Measurements from ENCODE around the gene ITPK1. TPM values are rescaled to one million over a fixed set of nuclear protein-coding genes. Genes with fewer than 3 reads are reported as not detected.
"Not testable (repeated sequence)": the region's sequence is repeated elsewhere in the genome, so short reads cannot be mapped to it uniquely, and the experiment has no call there.

ITPK1 gene
- total RNA-seq, 4 donors from 2014 or later: 64.8 to 235 (median 128) TPM

DNA sequence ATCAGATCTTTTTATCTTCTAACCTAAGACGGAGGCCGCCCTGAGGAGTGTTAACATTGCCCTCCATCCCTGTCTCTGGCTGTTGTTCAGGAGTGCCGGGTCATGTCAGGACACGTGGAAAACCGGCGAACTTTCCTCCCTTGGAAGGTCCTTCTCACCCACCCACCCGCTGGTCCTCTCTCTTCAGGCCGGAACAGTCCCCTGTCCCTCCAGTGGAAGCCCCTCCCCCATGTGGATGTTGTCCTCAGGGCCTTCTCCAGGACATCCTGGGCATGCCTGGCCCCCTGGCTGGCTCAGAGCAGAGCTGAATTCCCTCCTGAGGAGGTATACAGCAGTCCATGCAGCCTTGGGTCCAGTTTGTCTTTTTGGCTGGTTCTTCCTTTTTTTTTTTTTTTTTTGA is 20.3 kb upstream of the ITPK1 start:
- no peak overlapping the region for H3K4me3 ChIP-seq
- in situ Hi-C loops (cut with MboI; ENCODE audit: low pct_ligation_motif_present in 1 of 4, low pct_unique_long_range_greater_than_20kb in 1 of 4, low sequenced_read_pairs in 3 of 4): loop anchor here in 2 of 4 donors (10.0 kb wide), 2 partner anchors 181 to 191 kb away; no protein-coding TSS in a partner anchor
- no peaks in the 10 kb centered on the region for H3K36me3 ChIP-seq
- intact Hi-C loops (cut with DNase I; ENCODE audit: low total_unique reads): no loop called here
- no peak overlapping the region for H3K27ac ChIP-seq
- no peaks in the 10 kb centered on the region for H3K27me3 ChIP-seq
- DNase-seq: no peak
- TF ChIP-seq, protein P1, sequence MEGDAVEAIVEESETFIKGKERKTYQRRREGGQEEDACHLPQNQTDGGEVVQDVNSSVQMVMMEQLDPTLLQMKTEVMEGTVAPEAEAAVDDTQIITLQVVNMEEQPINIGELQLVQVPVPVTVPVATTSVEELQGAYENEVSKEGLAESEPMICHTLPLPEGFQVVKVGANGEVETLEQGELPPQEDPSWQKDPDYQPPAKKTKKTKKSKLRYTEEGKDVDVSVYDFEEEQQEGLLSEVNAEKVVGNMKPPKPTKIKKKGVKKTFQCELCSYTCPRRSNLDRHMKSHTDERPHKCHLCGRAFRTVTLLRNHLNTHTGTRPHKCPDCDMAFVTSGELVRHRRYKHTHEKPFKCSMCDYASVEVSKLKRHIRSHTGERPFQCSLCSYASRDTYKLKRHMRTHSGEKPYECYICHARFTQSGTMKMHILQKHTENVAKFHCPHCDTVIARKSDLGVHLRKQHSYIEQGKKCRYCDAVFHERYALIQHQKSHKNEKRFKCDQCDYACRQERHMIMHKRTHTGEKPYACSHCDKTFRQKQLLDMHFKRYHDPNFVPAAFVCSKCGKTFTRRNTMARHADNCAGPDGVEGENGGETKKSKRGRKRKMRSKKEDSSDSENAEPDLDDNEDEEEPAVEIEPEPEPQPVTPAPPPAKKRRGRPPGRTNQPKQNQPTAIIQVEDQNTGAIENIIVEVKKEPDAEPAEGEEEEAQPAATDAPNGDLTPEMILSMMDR (IDR thresholded peaks at IDR 0.05): no peak
- TF ChIP-seq POLR2AphosphoS5 (IDR thresholded peaks at IDR 0.05): no peak
- TF ChIP-seq POLR2A (IDR thresholded peaks at IDR 0.05): no peak
- TF ChIP-seq EP300 (IDR thresholded peaks at IDR 0.05; ENCODE audit: low read depth): no peak
- no peaks in the 10 kb centered on the region for H3K9me3 ChIP-seq
- WGBS, 2 donors (ENCODE audit: low coverage in 1 of 2): 75 to 78% methylated on average over 4 to 8 of the region's 8 CpGs
- peaks cover 0 to 43% (median 18%) of the 10 kb centered on the region in 4 donors for H3K4me1 ChIP-seq

DNA sequence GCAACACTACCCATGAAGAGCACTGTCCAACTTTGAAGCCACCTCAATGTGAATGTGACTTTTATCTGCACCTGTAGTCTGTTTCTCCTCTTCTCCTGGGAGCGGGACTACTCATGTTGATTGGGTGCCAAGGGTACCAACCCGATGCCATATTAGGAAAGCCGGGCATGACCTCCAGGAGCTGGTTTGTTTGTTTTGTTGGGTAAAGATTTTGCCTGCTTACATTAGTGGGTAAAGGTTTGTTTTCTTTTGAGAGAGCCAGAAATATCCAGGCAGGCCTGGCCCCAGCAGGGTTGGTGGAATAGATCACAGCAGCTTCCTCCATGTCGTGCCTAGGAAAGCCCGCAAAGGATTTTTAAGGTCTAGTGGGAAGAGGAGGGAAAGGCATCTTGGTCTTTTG is 19.7 kb upstream of the ITPK1 start:
- no peaks in the 10 kb centered on the region for H3K27me3 ChIP-seq
- no peaks in the 10 kb centered on the region for H3K9me3 ChIP-seq
- no peak for DNase-seq
- intact Hi-C loops (cut with DNase I; ENCODE audit: low total_unique reads): no loop called here
- H3K36me3 ChIP-seq: no peaks in the 10 kb centered on the region
- no peak overlapping the region for H3K4me3 ChIP-seq
- no peak overlapping the region for H3K27ac ChIP-seq
- TF ChIP-seq EP300 (IDR thresholded peaks at IDR 0.05; ENCODE audit: low read depth): no peak
- TF ChIP-seq POLR2AphosphoS5 (IDR thresholded peaks at IDR 0.05): no peak
- TF ChIP-seq, protein P1 (IDR thresholded peaks at IDR 0.05): no peak
- no peak for TF ChIP-seq POLR2A (IDR thresholded peaks at IDR 0.05)
- 42 to 57% methylated on average over 2 to 5 of the region's 5 CpGs for WGBS, 2 donors (ENCODE audit: low coverage in 1 of 2)
- in situ Hi-C loops (cut with MboI; ENCODE audit: low pct_ligation_motif_present in 1 of 4, low pct_unique_long_range_greater_than_20kb in 1 of 4, low sequenced_read_pairs in 3 of 4): loop anchor here in 2 of 4 donors (10.0 kb wide), 2 partner anchors 181 to 191 kb away; no protein-coding TSS in a partner anchor
- H3K4me1 ChIP-seq: peaks cover 0 to 43% (median 18%) of the 10 kb centered on the region in 4 donors

DNA sequence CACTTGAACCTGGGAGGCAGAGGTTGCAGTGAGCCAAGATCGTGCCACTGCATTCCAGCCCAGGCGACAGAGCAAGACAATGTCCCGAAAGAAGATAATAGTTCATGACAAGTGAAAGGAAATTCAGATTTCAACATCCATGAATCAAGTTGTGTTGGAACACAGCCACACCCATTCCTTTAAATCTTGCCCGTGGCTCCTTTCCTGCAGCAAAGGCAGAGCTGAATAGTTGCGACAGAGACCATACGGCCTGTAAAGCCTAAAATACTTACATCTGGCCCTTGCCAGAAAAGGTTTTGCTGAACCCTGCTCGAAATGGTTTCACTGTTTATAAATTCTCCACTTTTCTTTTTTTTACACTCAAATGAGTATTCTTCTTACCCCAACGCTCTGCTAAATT is 17.7 kb upstream of the ITPK1 start:
- intact Hi-C loops (cut with DNase I; ENCODE audit: low total_unique reads) (no loop called here), in situ Hi-C loops (cut with MboI; ENCODE audit: low pct_ligation_motif_present in 1 of 4, low pct_unique_long_range_greater_than_20kb in 1 of 4, low sequenced_read_pairs in 3 of 4) (loop anchor here in 2 of 4 donors (10.0 kb wide), 2 partner anchors 179 to 189 kb away; no protein-coding TSS in a partner anchor)
- no peaks in the 10 kb centered on the region for H3K9me3 ChIP-seq
- DNase-seq: no peak
- no peaks in the 10 kb centered on the region for H3K27me3 ChIP-seq
- peak overlapping the region; percentile 4 to 16 (median 8) for H3K27ac ChIP-seq
- H3K36me3 ChIP-seq: no peaks in the 10 kb centered on the region
- H3K4me3 ChIP-seq: no peak overlapping the region
- WGBS, 2 donors (ENCODE audit: low coverage in 1 of 2): 46 to 63% methylated on average over 7 to 8 of the region's 8 CpGs
- peaks cover 0 to 40% (median 16%) of the 10 kb centered on the region in 4 donors for H3K4me1 ChIP-seq
- TF ChIP-seq, protein P1 (IDR thresholded peaks at IDR 0.05): no peak
- TF ChIP-seq POLR2AphosphoS5 (IDR thresholded peaks at IDR 0.05) (no peak), POLR2A (IDR thresholded peaks at IDR 0.05) (no peak), EP300 (IDR thresholded peaks at IDR 0.05; ENCODE audit: low read depth) (no peak)

DNA sequence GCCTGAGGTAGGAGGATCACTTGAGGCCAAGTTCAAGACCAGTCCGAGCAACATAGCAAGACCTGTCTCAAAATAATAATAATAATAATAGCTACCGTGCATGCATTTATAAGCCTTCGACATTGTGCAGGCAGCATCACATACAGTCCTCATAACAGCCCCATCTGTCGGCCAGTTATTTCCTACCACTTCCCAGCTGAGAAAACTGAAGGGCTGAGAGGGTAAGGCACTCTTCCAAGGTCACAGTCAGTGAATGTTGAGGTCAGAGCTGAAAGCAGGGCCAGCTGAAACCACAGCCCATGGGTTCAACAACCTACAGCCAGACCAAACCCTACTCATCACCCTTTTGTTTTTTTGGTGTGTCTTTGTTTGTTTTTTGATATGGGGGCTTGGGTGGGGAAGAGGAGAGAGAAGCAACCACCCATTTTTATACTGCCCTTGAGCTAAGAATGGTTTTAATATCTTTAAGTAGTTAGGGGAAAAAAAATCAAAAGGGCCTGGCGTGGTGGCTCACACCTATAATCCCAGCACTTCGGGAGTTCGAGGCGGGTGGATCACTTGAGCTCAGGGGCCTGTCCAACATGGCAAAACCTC is 16.8 kb upstream of the ITPK1 start:
- TF ChIP-seq POLR2AphosphoS5 (IDR thresholded peaks at IDR 0.05): no peak
- TF ChIP-seq, protein P1 (IDR thresholded peaks at IDR 0.05): peak; percentile 37 to 51 (median 43)
- TF ChIP-seq POLR2A (IDR thresholded peaks at IDR 0.05): no peak
- TF ChIP-seq EP300 (IDR thresholded peaks at IDR 0.05; ENCODE audit: low read depth): no peak
- Histone ChIP-seq H3K27ac (peak overlapping the region; percentile 4 to 16 (median 8)), H3K27me3 (no peaks in the 10 kb centered on the region), H3K4me1 (peaks cover 0 to 32% (median 8%) of the 10 kb centered on the region in 4 donors), H3K9me3 (no peaks in the 10 kb centered on the region), H3K4me3 (no peak overlapping the region), H3K36me3 (no peaks in the 10 kb centered on the region)
- intact Hi-C loops (cut with DNase I; ENCODE audit: low total_unique reads) (no loop called here), in situ Hi-C loops (cut with MboI; ENCODE audit: low pct_ligation_motif_present in 1 of 4, low pct_unique_long_range_greater_than_20kb in 1 of 4, low sequenced_read_pairs in 3 of 4) (loop anchor here in 2 of 4 donors (10.0 kb wide), 2 partner anchors 178 to 188 kb away; no protein-coding TSS in a partner anchor)
- 29 to 57% methylated on average over 3 to 8 of the region's 8 CpGs for WGBS, 2 donors (ENCODE audit: low coverage in 1 of 2)
- no peak for DNase-seq

DNA sequence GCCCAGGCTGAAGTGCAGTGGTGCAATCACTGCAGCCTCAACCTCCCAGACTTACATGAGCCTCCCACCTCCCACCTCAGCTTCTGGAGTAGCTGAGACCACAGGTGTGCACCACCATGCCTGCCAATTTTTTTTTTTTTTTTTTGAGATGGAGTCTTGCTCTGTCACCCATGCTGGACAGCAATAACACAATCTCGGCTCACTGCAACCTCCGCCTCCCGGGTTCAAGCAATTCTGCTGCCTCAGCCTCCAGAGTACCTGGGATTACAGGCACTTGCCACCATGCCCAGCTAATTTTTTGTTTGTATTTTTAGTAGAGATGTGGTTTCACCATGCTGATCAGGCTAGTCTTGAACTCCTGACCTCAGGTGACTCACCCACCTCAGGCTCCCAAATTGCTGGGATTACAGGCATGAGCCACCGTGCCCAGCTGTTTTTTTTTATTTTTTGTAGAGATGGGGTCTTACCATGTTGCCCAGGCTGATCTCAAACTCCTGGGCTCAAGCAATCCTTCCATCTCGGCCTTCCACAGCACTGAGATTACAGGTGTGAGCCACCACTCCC is 15.6 kb upstream of the ITPK1 start:
- DNase-seq; H3K27me3 ChIP-seq; H3K9me3 ChIP-seq; intact Hi-C loops (cut with DNase I; ENCODE audit: low total_unique reads); H3K4me3 ChIP-seq; H3K36me3 ChIP-seq; H3K27ac ChIP-seq: not testable (repeated sequence)
- H3K4me1 ChIP-seq: peaks cover 0 to 31% (median 7%) of the 10 kb centered on the region in 4 donors
- in situ Hi-C loops (cut with MboI; ENCODE audit: low pct_ligation_motif_present in 1 of 4, low pct_unique_long_range_greater_than_20kb in 1 of 4, low sequenced_read_pairs in 3 of 4): loop anchor here in 2 of 4 donors (10.0 kb wide), 2 partner anchors 177 to 187 kb away; no protein-coding TSS in a partner anchor
- 85% methylated on average over 5 of the region's 5 CpGs for WGBS, 2 donors (ENCODE audit: low coverage in 1 of 2)

Measured in transverse colon (tissue), 4 donors.